HepG2 (cell line): Measurements from ENCODE around the gene ATP6V1G2. TPM values are rescaled to one million over a fixed set of nuclear protein-coding genes. Genes with fewer than 3 reads are reported as not detected.
A peak's percentile ranks its signal among the peaks of the same experiment; 100 is the strongest.

Source experiments
- AGO2 ChIP-seq: fragments of 200-400 bp; formaldehyde crosslinking; optimal IDR thresholded peaks from 2 replicates; pipeline ENCODE3; 2017; ENCODE audit warnings: mild to moderate bottlenecking, low read depth, low read length, moderate library complexity
- HNRNPK ChIP-seq: fragments of 200-400 bp; formaldehyde crosslinking; IDR thresholded peaks from 2 replicates; pipeline ENCODE4 v1.6.1; 2018; ENCODE audit warnings: low read length, low read depth, moderate library complexity, mild to moderate bottlenecking; ENCODE audit not compliant: poor library complexity, severe bottlenecking
- HOMEZ ChIP-seq: IDR thresholded peaks from 2 replicates; pipeline ENCODE4 v1.6.1; 2016; ENCODE audit warnings: low read depth
- ISL2 ChIP-seq: sonication (generic); formaldehyde crosslinking; IDR thresholded peaks from 2 replicates; pipeline ENCODE4 v1.5.0; 2020; ENCODE audit warnings: missing genetic modification reagents
- TBP ChIP-seq: sonication (generic); formaldehyde crosslinking; IDR thresholded peaks from 2 replicates; pipeline ENCODE4 v1.5.0; 2020; ENCODE audit warnings: missing genetic modification reagents
- ZFYVE20 ChIP-seq: sonication (generic); formaldehyde crosslinking; IDR thresholded peaks from 2 replicates; pipeline ENCODE4 v1.8.0; 2023; ENCODE audit warnings: low read depth, mild to moderate bottlenecking, moderate library complexity, missing genetic modification reagents, borderline replicate concordance
- ZMYM2 ChIP-seq: sonication (generic); formaldehyde crosslinking; IDR thresholded peaks from 2 replicates; pipeline ENCODE4 v1.8.0; 2022; ENCODE audit warnings: mild to moderate bottlenecking, missing genetic modification reagents
- ZNF101 ChIP-seq: sonication (generic); formaldehyde crosslinking; IDR thresholded peaks from 2 replicates; pipeline ENCODE4 v1.4.0; 2020; ENCODE audit warnings: mild to moderate bottlenecking, low read depth, missing genetic modification reagents, borderline replicate concordance
- ZNF33B ChIP-seq: sonication (generic); formaldehyde crosslinking; IDR thresholded peaks from 2 replicates; pipeline ENCODE4 v1.5.1; 2020; ENCODE audit warnings: mild to moderate bottlenecking, missing genetic modification reagents
- ZNF609 ChIP-seq: sonication (generic); formaldehyde crosslinking; IDR thresholded peaks from 2 replicates; pipeline ENCODE4 v1.4.0; 2020; ENCODE audit warnings: mild to moderate bottlenecking, missing genetic modification reagents, borderline replicate concordance
- ZNF841 ChIP-seq: sonication (generic); formaldehyde crosslinking; IDR thresholded peaks from 2 replicates; pipeline ENCODE4 v1.8.1; 2023; ENCODE audit warnings: missing genetic modification reagents, borderline replicate concordance
- polyA plus RNA-seq, 8 experiments: library from polyadenylated mRNA; depleted of rRNA in 3 of 8; stranded (reverse) in 7 of 8; unstranded in 1 of 8; fragments of >200 nt; fragmentation: Illumina TruSeq in 4 of 8; extraction: Trizol in 4 of 8; gene quantifications; 2 replicates each; pipeline versions ENCODE4 v1.2.1 to v1.2.3, GENCODE V29; 2011 to 2016; ENCODE audit warnings: low read depth in 4 of 8, missing spikeins in 1 of 8, mixed read lengths in 1 of 8; ENCODE audit not compliant: insufficient read depth in 1 of 8
- total RNA-seq, 5 experiments: library from RNA; depleted of rRNA; stranded (reverse); fragments of >200 nt; fragmentation: Illumina TruSeq; extraction: Trizol; gene quantifications; 2 replicates each; pipeline ENCODE4 v1.2.3, GENCODE V29; 2016; ENCODE audit warnings: low read depth in 1 of 5
- TF ChIP-seq, protein P1 (sequence below): sonication (generic); formaldehyde crosslinking; conservative IDR thresholded peaks from 2 replicates; pipeline ENCODE4 v1.4.0; 2020; ENCODE audit warnings: missing genetic modification reagents
- TF ChIP-seq, protein P2 (sequence below): IDR thresholded peaks from 2 replicates; pipeline ENCODE4 v1.6.1; 2016; ENCODE audit warnings: mild to moderate bottlenecking
- TF ChIP-seq, protein P3 (sequence below): sonication (generic); formaldehyde crosslinking; IDR thresholded peaks from 2 replicates; pipeline ENCODE4 v1.4.0; 2020; ENCODE audit warnings: missing genetic modification reagents

Gene ATP6V1G2
- total and polyA plus RNA-seq, 2 of the 13 experiments (the other 11 are each of a cell fraction or from before 2014, with no cell fraction given): 0.27 to 0.83 TPM

DNA sequence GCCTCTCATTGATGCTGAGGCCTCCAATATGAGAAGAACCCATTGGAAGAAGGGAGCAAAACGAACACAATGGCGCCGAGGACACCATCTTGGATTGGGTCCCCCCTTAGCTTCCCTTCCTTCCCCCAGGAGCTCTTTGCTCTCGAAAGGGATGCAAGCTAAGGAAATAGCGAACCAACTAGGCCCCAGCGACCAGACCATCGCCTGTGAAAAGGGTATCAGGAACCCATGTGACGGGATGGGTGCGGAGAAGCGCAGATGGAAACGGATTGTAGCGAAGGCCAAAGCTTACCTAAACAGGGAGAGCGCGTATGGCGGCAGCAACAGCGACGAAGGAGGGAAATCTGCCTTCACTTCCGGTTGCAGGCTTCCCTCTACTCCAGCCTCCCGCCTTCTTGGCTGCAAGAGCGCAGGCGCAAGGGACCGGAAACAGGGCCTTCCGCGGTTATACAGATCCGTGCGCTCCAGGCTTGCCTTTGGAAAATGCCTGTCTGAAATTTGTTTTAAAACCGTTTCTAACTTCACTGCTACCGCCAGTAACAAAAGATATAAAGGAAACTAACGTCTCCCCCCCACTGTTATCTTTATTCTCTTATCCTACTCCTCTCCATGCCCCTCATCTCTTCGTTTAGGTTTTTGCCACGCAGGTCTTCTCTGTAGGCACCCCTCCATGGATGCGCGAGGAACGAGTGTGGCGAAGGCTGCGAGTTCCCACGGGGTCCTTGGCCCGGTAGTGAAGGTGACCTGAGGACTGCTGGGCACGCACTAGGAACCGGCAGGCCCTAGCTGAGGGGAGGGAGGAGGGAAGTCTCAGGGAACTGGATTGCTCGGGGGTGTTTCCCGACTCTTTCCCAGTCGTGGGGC lies 4.5 kb downstream of the ATP6V1G2 start, which contains the start of gene DDX39B (continued):
- TF ChIP-seq ZNF609 (CRISPR knock-in tag) (peak; percentile 37; the same call in 1 of the 2 replicates), TBP (no peak), ZNF101 (no peak; the same call in 1 of the 2 replicates), ZMYM2 (CRISPR knock-in tag) (no peak), ZNF841 (CRISPR knock-in tag) (no peak), AGO2 (no peak), HOMEZ (peak; percentile 77), ZNF33B (0 out of 2 replicates have a peak, but pooled peaks have one; percentile 47), ISL2 (CRISPR knock-in tag) (peak; percentile 63), HNRNPK (peak; percentile 30), ZFYVE20 (0 out of 2 replicates have a peak, but pooled peaks have one; percentile 46)
- TF ChIP-seq, protein P1, sequence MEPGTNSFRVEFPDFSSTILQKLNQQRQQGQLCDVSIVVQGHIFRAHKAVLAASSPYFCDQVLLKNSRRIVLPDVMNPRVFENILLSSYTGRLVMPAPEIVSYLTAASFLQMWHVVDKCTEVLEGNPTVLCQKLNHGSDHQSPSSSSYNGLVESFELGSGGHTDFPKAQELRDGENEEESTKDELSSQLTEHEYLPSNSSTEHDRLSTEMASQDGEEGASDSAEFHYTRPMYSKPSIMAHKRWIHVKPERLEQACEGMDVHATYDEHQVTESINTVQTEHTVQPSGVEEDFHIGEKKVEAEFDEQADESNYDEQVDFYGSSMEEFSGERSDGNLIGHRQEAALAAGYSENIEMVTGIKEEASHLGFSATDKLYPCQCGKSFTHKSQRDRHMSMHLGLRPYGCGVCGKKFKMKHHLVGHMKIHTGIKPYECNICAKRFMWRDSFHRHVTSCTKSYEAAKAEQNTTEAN: peak; percentile 82
- TF ChIP-seq, protein P2, sequence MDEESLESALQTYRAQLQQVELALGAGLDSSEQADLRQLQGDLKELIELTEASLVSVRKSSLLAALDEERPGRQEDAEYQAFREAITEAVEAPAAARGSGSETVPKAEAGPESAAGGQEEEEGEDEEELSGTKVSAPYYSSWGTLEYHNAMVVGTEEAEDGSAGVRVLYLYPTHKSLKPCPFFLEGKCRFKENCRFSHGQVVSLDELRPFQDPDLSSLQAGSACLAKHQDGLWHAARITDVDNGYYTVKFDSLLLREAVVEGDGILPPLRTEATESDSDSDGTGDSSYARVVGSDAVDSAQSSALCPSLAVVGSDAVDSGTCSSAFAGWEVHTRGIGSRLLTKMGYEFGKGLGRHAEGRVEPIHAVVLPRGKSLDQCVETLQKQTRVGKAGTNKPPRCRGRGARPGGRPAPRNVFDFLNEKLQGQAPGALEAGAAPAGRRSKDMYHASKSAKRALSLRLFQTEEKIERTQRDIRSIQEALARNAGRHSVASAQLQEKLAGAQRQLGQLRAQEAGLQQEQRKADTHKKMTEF (CRISPR knock-in tag): peak; percentile 84
- TF ChIP-seq, protein P3, sequence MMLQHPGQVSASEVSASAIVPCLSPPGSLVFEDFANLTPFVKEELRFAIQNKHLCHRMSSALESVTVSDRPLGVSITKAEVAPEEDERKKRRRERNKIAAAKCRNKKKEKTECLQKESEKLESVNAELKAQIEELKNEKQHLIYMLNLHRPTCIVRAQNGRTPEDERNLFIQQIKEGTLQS (CRISPR knock-in tag): no peak
